ENCODE results near the gene PREB. TPM values are rescaled to one million over a fixed set of nuclear protein-coding genes. Genes with fewer than 3 reads are reported as not detected.

The PREB gene
- total and polyA plus RNA-seq, 2 of the 13 experiments (the other 11 are each of a cell fraction or from before 2014, with no cell fraction given), result 112 to 192 TPM

- TF ChIP-seq ARID5B (CRISPR knock-in tag; IDR thresholded peaks at IDR 0.05) (peak; percentile 97), HMG20A (CRISPR knock-in tag; IDR thresholded peaks at IDR 0.05; ENCODE audit: borderline replicate concordance) (peak; percentile 95; the same call in 1 of the 2 replicates), KAT8 (CRISPR knock-in tag; IDR thresholded peaks at IDR 0.05) (peak; percentile 85), SPEN (CRISPR knock-in tag; IDR thresholded peaks at IDR 0.05; ENCODE audit: low read depth) (peak; percentile 23), ZNF781 (CRISPR knock-in tag; IDR thresholded peaks at IDR 0.05; ENCODE audit: borderline replicate concordance, not compliant biosample characterization) (no peak), PBX3 (CRISPR knock-in tag; IDR thresholded peaks at IDR 0.05; ENCODE audit: borderline replicate concordance) (no peak), NFKBIZ (CRISPR knock-in tag; IDR thresholded peaks at IDR 0.05) (0 out of 2 replicates have a peak, but pooled peaks have one; percentile 50), HES4 (CRISPR knock-in tag; IDR thresholded peaks at IDR 0.05; ENCODE audit: borderline replicate concordance) (peak; percentile 76; the same call in 1 of the 2 replicates), SNAPC2 (CRISPR knock-in tag; IDR thresholded peaks at IDR 0.05) (peak; percentile 73; the same call in 1 of the 2 replicates), ZNF34 (CRISPR knock-in tag; IDR thresholded peaks at IDR 0.05; ENCODE audit: borderline replicate concordance) (no peak), ZNF652 (CRISPR knock-in tag; IDR thresholded peaks at IDR 0.05; ENCODE audit: borderline replicate concordance, low read depth) (no peak), ATF2 (CRISPR knock-in tag; IDR thresholded peaks at IDR 0.05) (peak; percentile 79), ZNF513 (CRISPR knock-in tag; conservative IDR thresholded peaks at IDR 0.05) (no peak), MYNN (CRISPR knock-in tag; IDR thresholded peaks at IDR 0.05; ENCODE audit: low read depth) (no peak), ZNF75D (CRISPR knock-in tag; IDR thresholded peaks at IDR 0.05; ENCODE audit: borderline replicate concordance) (no peak), FOXA3 (CRISPR knock-in tag; IDR thresholded peaks at IDR 0.05) (peak; percentile 92), ZMAT3 (CRISPR knock-in tag; conservative IDR thresholded peaks at IDR 0.05) (peak; percentile 94), ZBTB42 (CRISPR knock-in tag; IDR thresholded peaks at IDR 0.05) (peak; percentile 78; the same call in 1 of the 2 replicates), PTBP1 (IDR thresholded peaks at IDR 0.05; ENCODE audit: low read depth, low read length, poor library complexity, severe bottlenecking) (no peak), PHF21A (CRISPR knock-in tag; IDR thresholded peaks at IDR 0.05) (peak; percentile 99)
Measured at GRCh38 chr2:27177441-27178351, 43.3 kb upstream of the PREB start (continued).

Data from HepG2 (cell line).